GM21515 (cell line): ENCODE measurements around the gene ICA1.
"Not testable (repeated sequence)": the region's sequence is repeated elsewhere in the genome, so short reads cannot be mapped to it uniquely, and the experiment has no call there.

Source experiments
- ATAC-seq: cut with Tn5 transposase; IDR thresholded peaks from one replicate; pipeline ENCODE4 v1.9.1; 2021; ENCODE audit not compliant: unreplicated experiment

ICA1 gene

DNA sequence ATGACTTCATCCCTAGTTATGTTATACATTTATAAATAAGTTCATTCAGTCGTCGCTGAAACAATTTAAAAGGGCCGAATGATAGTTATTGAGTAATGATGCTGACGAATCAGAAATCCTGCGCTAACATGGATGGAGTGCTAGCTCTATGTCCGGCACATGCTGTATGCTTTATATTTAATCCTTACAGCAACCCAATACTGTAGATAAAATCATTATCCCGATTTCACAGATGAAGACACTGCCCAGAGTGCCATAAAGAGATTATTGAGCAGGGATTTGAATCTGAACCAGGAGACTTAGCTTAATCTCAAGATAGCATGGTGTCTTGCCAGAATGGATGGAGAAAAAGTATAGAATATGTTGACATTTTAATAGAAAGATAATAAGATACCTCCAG, 1.1 kb upstream of the ICA1 start:
- no peak for ATAC-seq

DNA sequence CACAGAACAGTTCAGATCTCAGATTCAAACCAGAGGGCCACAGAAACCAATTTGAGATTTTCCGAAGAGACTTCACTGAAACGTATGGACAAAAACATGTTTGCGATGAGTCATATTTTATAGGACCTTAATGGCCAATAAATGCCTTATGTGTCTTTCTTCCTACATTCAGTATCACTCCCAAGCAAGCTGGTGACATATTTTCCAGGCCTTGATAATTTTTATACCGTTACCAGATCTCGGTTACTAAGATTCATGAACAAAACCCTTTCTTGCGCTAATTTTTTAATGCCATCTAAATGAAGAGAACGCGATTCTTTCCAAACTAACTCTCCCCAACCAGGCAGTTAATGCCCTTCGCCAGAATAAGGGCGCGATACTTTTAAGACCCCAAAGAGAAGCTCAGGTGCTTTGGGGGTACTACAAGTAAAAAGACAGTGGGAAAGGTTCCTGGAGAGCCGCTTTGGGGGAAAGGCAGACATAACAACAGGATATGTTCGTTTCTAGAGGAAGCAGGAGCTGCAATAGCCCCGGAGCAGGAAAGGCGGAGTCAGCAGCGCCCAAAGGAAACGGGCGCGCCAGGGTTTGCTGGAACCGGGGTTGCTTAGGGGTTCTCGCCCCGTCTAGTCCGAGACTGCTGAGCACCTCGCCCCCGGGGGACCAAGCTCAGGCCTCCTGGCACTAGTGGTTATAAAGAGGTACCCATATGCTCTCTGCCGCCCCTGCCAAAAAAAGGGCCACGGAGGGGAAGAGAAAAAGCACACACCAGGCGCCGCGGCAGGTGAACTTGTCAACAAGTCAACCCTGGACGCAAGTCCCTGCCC, 884 bp downstream of the ICA1 start:
- peak; percentile 24 for ATAC-seq

DNA sequence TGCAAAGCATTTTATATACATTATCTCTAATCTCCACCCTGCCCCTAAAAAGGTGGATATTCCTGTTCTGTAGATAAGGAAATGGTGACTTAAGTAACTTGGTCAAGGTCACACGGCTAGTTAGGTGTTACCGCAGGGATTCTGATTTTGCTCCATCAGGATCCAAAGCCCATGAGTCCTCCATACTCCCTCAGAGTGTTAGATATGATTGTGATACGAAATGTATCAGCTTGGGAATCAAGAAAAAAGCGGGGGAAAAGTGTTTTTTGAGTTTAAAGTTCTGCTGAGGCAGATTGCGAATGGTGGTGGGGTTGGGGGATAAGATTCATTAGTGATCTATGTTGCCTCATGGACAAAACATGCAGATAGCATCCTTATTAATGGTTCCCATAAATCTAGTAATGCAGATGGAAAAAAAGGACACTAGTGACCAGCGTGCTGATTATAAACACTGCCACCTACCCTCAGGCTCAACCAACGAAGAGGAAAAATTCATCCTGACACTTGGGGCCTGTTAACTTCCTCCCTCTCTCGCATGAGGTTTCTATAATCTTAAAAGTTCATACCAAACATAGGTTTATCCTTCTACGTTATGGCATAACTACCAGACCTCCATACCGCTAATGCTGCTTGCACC, 2.3 kb downstream of the ICA1 start:
- ATAC-seq = no peak

DNA sequence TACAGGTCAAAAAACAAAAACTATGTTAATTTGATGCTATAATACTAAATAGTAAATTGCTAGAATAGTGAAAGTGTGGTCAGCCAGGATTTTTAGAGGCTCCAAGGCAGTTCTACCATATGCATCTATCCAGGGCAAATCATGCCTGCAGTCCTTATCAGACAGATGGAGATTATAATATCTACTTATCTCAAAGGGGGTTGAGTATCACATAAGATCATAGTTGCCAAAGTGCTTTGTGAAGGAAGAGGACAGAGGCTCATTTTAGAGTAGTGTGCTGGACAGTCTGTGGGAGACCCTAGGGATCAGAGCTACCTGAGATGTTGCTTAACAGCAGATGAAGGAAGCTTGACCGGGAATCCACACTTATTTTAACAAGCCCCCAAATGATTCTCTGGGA, 3.2 kb downstream of the ICA1 start:
- ATAC-seq = no peak

DNA sequence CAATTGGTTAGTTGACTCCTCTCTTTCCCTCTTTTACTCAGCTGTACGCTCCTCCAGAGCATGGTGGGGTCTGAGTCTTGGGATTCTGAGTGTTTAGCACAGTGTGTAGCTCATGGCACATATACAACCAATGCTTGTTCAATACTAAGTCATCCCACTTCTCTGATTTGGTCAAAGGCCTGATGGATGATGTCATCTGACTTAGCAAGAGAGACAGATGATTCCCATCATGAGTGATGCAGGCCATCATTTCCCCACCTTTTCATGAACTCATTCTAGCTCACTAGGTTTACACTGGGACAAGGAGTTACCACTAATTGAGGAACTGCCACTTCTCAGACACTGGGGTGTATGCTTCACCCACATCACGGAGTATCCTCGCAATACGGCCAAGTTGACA, 3.8 kb downstream of the ICA1 start:
- no peak for ATAC-seq

DNA sequence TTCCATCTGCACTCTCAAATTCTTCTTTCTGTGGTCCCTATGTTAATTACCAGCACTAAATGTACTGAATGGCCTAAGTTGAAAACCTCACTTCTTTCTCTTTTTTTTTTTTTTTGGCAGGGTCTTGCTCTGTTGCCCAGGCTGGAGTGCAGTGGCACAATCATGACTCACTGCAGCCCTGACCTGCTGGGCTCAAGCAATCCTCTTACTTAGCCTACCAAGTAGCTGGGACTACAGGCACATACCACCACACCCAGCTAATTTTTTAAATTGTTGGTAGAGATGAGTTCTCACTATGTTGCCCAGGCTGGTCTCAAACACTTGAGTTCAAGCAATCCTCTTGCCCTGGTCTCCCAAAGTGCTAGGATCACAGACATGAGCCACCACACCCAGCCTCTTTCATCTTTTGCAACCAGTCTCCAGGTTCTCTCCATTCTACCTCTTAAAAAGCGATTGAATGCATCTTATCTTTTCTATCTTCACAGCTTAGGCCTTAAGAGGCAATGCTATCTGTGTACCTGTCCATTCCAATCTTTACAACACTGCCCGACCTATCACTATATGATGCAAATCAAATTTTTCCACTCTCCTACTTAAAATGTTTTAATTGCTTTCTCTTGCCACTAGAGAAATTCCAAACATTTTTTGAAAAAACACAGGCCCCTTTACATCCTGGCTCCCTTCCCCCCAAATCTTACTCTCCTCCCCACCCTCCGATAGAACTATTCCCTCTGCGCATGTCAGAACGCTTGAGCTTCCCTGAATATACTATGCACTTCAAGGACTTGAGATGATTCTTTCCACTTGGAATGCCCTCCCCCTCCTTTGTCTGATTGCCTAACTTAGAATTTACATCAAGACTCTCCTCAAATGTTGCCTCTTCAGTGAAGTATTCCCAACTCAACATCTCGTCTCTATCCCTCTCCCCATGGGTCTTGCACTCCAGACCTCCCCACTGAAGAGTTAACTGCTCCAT, 6.0 kb downstream of the ICA1 start:
- ATAC-seq = no peak

DNA sequence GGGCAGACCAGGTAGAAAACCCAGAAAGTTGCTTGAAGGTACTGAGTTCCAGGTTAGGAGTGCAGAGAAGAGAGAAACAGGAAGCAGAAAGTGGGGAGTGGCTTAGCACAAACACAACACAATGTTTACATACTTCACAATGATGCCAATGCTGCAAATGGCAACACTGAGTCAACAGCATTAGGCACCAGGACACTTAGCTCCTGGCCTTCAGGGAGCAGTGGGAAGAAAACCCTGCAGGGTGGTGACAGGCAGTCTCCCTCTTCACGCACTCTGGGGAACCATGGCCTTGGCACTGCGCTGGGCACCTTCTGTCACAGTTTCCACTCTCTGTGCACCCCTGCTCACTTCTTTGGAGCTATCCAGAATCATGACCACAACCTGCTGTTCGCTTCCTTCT, 7.3 kb downstream of the ICA1 start:
- no peak for ATAC-seq

DNA sequence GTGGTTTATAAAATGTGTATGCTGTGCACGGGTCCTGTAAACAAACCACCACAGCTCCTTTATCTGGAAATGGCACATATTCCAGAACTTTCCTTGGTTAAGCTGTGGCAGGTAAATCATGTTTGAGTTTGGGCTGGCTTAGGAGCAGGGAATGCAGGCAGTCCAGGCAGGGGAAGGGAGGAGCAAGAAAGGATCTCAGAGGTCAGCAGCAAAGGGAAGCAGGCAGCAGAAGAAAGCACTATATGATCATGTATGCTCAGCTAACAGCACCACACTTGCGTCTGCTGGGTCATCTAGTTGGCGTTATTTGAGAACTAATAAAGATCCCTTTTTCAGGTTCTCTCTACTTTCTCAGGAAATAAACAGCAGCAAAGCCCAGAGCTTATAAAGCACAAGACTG, 7.8 kb downstream of the ICA1 start:
- ATAC-seq = no peak

DNA sequence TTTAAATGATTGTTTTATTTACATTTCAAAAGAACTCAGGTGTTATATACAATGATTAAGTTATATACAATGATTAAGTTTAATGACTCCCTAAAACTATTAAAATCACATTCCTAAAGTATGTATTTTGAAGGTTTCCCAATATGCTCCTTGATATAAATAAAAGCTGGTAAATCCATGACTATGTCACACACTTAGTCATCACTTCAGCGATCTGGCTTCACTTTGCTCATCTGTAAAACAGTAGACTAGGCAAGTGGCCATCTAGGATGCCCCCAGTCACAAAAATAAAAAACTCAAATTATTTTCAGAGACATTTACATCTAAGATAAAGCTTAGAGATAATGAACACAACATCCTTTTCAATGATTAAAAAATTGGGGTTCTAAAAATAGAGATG, 10.8 kb downstream of the ICA1 start:
- ATAC-seq = no peak

DNA sequence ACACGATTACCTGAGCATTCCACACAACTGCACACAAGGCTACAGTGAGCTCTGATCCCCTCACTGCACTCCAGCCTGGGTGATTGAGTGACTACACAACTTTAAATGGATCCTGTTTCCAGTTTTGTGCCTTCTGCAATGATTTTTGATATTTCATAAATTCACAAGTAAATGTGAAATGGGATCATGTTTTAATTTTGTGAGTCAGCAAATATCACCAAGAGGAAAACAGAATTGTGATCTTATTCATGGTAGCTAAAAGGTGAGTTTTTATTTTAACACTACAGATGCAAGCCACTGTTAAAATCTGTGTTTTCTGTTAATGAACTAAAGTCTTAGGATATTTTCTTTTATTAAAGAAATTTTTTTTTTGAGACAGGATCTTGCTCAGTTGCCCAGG, 11.4 kb downstream of the ICA1 start:
- ATAC-seq = no peak

DNA sequence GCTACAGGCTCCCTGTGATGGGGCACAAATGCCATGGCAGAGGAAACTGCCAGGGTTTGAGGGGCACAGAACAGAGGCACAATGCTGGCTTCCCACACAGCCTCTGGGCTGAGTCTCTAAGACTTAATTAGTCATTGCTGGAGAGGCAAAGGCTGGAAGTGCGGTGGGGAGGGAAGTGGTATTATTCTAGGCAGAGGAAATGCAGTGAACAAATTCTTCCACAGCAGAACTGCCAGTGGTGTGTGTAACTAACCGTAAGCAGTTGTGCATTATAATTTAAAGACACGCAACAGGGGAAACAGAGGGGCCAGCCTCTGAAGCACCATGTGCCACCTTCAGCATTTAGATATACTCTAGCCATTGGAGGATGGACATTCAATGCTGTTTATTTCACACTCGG, 12.8 kb downstream of the ICA1 start:
- no peak for ATAC-seq

DNA sequence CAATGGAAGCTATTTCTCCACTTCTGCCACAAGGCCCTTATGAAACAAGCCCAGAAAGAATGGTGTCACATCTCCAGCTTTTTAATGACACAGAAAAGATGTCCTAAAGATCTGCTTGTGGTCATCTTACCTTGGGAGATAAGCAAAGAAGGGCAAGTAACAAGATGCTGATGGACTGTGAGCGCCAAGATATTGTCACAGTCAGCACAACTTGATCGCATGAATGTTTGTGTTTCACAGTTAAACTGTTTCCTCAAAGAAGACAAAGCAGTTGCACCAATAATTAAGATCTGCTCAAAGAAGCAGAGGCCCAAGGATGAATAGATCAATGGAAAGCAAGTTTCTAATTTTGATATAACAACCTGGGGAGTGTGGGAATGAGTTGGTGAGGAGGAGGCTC, 15.9 kb downstream of the ICA1 start:
- ATAC-seq = no peak

DNA sequence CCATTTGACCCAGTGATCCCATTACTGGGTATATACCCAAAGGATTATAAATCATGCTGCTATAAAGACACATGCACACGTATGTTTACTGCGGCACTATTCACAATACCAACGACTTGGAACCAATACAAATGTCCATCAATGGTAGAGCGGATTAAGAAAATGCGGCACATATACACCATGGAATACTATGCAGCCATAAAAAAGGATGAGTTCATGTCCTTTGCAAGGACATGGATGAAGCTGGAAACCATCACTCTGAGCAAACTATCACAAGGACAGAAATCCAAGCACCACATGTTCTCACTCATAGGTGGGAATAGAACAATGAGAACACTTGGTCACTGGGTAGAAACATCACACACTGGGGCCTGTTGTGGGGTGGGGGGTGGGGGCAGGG, 16.9 kb downstream of the ICA1 start:
- not testable (repeated sequence) for ATAC-seq

DNA sequence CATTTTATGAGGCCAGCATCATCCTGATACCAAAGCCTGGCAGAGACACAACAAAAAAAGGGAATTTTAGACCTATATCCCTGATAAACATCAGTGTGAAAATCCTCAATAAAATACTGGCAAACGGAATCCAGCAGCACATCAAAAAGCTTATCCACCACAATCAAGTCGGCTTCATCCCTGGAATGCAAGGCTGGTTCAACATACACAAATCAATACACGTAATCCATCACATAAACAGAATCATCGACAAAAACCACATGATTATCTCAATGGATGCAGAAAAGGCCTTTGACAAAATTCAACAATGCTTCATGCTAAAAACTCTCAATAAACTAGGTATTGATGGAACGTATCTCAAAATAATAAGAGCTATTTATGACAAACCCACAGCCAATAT, 18.9 kb downstream of the ICA1 start:
- ATAC-seq = not testable (repeated sequence)

DNA sequence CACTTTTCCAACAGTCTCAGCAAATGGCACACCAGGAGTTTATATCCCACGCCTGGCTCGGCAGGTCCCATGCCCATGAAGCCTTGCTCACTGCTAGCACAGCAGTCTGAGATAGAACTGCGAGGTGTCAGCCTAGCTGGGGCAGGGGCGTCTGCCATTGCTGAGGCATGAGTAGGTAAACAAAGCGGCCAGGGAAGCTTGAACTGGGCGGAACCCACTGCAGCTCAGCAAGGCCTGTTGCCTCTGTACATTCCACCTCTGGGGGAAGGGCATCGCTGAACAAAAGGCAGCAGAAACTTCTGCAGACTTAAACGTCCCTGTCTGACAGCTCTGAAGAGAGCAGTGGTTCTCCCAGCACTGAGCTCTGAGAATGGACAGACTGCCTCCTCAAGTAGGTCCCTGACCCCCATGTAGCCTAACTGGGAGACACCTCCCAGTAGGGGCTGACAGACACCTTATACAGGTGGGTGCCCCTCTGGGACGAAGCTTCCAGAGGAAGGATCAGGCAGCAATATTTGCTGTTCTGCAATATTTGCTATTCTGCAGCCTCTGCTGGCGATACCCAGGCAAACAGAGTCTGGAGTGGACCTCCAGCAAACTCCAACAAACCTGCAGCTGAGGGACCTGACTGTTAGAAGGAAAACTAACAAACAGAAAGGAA, 22.1 kb downstream of the ICA1 start:
- not testable (repeated sequence) for ATAC-seq

DNA sequence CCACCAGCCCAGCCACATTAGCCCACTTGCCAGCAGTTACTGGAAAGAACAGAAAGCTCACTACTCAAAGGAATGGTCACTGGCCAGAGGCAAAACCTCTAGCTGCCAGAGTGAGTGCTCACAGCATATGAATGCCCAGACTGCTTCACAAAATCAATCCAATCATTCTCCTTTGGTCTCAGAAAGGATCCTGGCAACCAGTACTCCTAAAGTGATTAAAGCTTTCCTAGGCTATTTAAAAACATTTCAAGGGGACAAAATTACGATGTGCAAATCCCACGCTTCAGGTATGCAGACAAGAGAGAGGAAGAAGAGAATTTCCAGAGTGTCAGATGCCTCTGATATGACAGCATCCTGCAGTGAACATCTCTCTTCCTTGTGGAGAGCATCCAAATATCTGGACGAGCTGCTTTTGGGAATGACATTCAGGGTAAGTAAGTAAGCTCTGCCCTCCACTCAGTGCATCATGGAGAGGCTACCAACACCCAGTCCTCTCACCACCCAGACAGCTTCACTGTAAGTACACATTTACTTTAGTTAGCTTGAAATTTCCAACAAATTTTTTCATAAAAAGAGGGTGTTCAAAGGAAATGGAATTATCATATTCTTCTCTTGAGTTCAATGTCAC, 25.1 kb downstream of the ICA1 start:
- ATAC-seq = no peak

DNA sequence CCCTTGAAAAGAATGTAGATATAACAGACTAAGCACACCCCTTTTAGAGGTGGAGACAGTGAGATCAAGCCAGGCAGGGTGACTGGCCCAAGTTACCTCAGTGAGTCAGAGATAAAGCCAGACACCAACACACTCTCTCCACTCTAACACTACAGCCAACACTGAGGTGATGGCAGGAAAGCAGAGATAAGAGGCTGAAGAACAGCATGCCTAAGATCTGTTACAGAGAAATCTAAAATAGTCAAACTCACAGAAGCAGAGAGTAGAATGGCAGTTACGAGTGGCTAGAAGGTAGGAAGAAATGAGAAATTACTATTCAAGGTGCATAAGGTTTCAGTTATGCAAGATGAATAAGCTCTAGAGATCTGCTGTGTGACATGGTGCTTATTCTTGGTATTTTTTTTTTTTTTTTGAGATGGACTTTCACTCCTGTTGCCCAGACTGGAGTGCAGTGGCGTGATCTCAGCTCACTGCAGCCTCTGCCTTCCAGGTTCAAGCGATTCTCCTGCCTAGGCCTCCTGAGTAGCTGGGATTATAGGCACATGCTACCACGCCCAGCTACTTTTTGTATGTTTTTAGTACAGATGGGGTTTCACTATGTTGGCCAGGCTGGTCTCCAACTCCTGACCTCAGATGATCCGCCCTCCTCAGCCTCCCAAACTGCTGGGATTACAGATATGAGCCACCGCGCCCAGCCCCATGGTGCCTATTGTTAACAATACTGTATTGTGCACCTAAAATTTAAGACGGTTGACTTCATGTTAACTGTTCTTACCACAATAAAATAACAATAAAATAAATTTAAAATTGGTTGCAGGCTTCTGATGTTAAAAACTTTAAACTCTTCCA, 28.7 kb downstream of the ICA1 start:
- ATAC-seq = peak; percentile 61

DNA sequence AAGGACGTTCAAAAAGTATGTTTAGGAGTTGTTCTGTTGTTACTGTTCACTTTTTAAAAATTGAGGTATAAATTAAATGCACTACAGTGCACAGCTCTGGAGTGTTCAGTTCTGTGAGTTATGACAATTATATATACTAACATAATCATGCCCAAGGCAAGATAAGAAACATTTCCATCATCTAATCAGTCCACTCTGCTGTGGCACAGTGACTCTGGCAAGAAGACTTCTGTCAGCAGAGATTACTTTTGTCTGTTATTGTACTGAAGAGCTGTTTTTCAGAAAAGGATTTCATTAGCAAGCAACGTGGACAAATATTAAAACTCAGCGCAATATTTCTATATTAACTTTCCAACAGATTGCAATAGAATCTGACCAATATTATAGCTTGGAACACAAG, 32.0 kb downstream of the ICA1 start:
- ATAC-seq = no peak

DNA sequence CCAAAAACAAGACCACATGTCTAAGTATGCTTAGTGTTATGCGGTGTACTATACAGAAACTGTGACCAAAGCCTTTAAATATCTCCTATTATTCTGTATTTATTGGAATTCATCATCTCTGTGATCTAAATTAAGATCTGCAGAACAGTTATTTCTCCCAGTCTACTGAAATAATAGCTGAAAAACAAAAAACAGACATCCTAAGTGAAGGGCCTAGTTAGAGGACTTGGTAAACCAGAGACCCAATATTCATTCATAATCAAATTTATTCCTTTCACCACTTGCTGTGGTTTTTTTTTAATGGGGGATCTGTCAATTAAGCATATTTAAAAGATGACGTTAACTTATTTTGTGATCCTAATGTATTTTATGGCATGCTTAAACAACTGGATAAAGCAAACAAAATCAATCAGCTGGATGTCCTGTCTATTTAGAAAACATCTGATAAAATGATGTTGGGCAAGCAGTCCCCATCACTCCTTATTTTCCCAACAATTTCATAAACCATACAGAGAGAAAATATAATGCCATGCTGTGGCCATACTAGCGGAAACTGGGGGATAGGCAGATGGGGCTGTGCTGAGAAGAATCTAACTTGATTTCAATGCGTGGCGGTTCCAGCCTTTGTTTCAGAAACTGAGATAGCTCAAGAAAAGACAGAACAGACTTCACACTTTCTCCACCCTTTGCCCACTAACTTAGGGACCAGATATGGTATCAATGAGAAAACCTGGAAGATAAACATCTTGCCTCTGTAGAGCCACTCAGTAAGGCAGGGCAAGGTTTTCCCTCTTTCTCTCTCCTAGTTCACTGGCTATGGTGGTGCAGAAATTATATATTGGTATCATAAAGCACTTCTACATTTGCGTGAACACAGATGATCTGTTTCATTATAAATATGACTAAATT, 32.9 kb downstream of the ICA1 start:
- no peak for ATAC-seq
